ENCODE results near the gene C1QTNF6.

The C1QTNF6 gene

DNA sequence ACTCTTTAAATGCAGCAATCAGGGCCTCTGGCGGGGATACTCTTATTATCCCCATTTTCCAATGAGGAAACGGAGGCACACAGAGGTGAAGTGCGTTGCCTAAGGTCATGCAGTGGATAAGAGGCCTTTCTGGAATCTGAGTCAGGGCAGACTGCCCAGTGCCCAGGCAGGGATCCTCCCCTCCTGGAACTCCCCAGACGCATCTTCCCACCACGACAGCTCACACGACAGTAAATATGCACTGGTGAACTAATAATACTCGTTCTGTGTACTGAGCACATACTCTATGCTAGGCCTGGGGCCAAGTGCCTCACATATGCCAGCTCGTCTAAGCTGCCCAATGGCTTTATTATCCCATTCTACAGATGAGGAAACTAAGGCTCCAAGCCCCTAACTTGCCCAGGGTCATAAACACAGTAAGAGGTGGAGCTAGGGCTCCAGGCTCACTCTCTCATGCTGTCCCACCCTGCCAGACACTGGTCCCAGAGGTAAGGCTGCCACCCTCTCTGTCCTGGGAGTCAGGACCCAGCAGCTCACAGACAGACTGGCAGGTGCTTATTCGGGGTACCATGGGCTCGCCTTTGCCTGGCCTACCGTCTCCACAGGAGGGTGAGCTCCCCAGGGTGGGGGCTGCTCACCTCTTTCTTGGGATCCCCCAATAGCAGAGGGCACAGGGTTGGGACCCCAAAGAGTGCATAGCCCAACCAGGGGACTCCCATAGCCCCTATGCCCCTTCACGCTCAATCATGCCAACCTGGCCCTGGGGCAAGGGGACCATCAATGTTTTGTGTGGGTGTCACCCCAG is 40.7 kb downstream of the C1QTNF6 start:
- WGBS = 81% methylated on average over 12 of the region's 12 CpGs
- peak; percentile 10 for DNase-seq

GRCh38 chr22:37146507-37147180 is 41.4 kb downstream of the C1QTNF6 start:
- no peaks in the 10 kb centered on the region for H3K36me3 ChIP-seq (ENCODE audit: control insufficient read depth in 1 of 2, insufficient read depth in 2 of 2, low read depth in 1 of 2, low read length in 2 of 2)
- H2AFZ ChIP-seq (ENCODE audit: low read depth, low read length) = no peak overlapping the region
- H3K14ac ChIP-seq (ENCODE audit: low read length in 2 of 2) = no peak overlapping the region
- H3K18ac ChIP-seq (ENCODE audit: low read depth in 1 of 2, low read length in 2 of 2) = no peak overlapping the region
- peaks cover 3% of the 10 kb centered on the region for H3K4me1 ChIP-seq (ENCODE audit: control insufficient read depth, insufficient read depth, low read depth, low read length)
- WGBS = 84% methylated on average over 16 of the region's 16 CpGs
- H4K8ac ChIP-seq (ENCODE audit: low read length) = no peak overlapping the region
- no peak overlapping the region for H2BK120ac ChIP-seq (ENCODE audit: low read depth, low read length)
- H2AK5ac ChIP-seq (ENCODE audit: low read length, severe bottlenecking) = no peak overlapping the region
- H2BK5ac ChIP-seq (ENCODE audit: low read depth, low read length, poor library complexity, severe bottlenecking) = no peak overlapping the region
- no peak overlapping the region for H3K27ac ChIP-seq (ENCODE audit: low read length, poor library complexity, severe bottlenecking)
- peak overlapping the region; percentile 4 for H2BK15ac ChIP-seq (ENCODE audit: low read depth, poor library complexity, severe bottlenecking)
- DNase-seq = no peak
- no peak overlapping the region for H3K23ac ChIP-seq (ENCODE audit: low read length in 2 of 2)
- H2BK12ac ChIP-seq (ENCODE audit: low read length in 2 of 2) = no peak overlapping the region
- no peak overlapping the region for H3K9ac ChIP-seq (ENCODE audit: low read length)
- no peak overlapping the region for H3K4me3 ChIP-seq (ENCODE audit: insufficient read depth in 1 of 2, low read depth in 1 of 2, low read length in 2 of 2)
- H3K9me3 ChIP-seq (ENCODE audit: control insufficient read depth, low read length) = peaks cover 3% of the 10 kb centered on the region
- H3K27me3 ChIP-seq (ENCODE audit: control insufficient read depth in 1 of 2, insufficient read depth in 1 of 2, low read length in 2 of 2) = peaks cover 20 to 84% of the 10 kb centered on the region in 2 experiments
- H3K4me2 ChIP-seq (ENCODE audit: low read length, poor library complexity, severe bottlenecking) = no peak overlapping the region
- no peak overlapping the region for H3K4ac ChIP-seq (ENCODE audit: low read depth in 1 of 2, low read length in 2 of 2)
- H3K79me1 ChIP-seq (replicated peaks; ENCODE audit: low read length, poor library complexity, severe bottlenecking) = no peaks in the 10 kb centered on the region
- H4K91ac ChIP-seq (ENCODE audit: low read length) = no peak overlapping the region

More for the DNA sequence above, 40.7 kb downstream of the C1QTNF6 start:
- Histone ChIP-seq H2AK5ac (ENCODE audit: low read length, severe bottlenecking) (no peak overlapping the region), H2BK15ac (ENCODE audit: low read depth, poor library complexity, severe bottlenecking) (no peak overlapping the region), H3K4me1 (ENCODE audit: control insufficient read depth, insufficient read depth, low read depth, low read length) (peaks cover 3% of the 10 kb centered on the region), H3K4me3 (ENCODE audit: insufficient read depth in 1 of 2, low read depth in 1 of 2, low read length in 2 of 2) (no peak overlapping the region), H4K8ac (ENCODE audit: low read length) (no peak overlapping the region), H3K9me3 (ENCODE audit: control insufficient read depth, low read length) (peaks cover 6% of the 10 kb centered on the region), H3K27me3 (ENCODE audit: control insufficient read depth in 1 of 2, insufficient read depth in 1 of 2, low read length in 2 of 2) (peaks cover 20 to 84% of the 10 kb centered on the region in 2 experiments), H3K4me2 (ENCODE audit: low read length, poor library complexity, severe bottlenecking) (no peak overlapping the region), H3K36me3 (ENCODE audit: control insufficient read depth in 1 of 2, insufficient read depth in 2 of 2, low read depth in 1 of 2, low read length in 2 of 2) (no peaks in the 10 kb centered on the region), H3K9ac (ENCODE audit: low read length) (no peak overlapping the region), H3K18ac (ENCODE audit: low read depth in 1 of 2, low read length in 2 of 2) (peak overlapping the region in 1 of 2 experiments; percentile 11), H3K79me1 (replicated peaks; ENCODE audit: low read length, poor library complexity, severe bottlenecking) (no peaks in the 10 kb centered on the region), H2BK120ac (ENCODE audit: low read depth, low read length) (no peak overlapping the region), H3K27ac (ENCODE audit: low read length, poor library complexity, severe bottlenecking) (no peak overlapping the region), H2AFZ (ENCODE audit: low read depth, low read length) (no peak overlapping the region), H3K14ac (ENCODE audit: low read length in 2 of 2) (no peak overlapping the region), H4K91ac (ENCODE audit: low read length) (no peak overlapping the region), H2BK12ac (ENCODE audit: low read length in 2 of 2) (no peak overlapping the region), H3K23ac (ENCODE audit: low read length in 2 of 2) (no peak overlapping the region), H3K4ac (ENCODE audit: low read depth in 1 of 2, low read length in 2 of 2) (no peak overlapping the region), H2BK5ac (ENCODE audit: low read depth, low read length, poor library complexity, severe bottlenecking) (no peak overlapping the region)

GRCh38 chr22:37146051-37146385 is 42.0 kb downstream of the C1QTNF6 start:
- Histone ChIP-seq H3K14ac (ENCODE audit: low read length in 2 of 2) (no peak overlapping the region), H4K8ac (ENCODE audit: low read length) (no peak overlapping the region), H2AK5ac (ENCODE audit: low read length, severe bottlenecking) (no peak overlapping the region), H3K9me3 (ENCODE audit: control insufficient read depth, low read length) (no peaks in the 10 kb centered on the region), H3K4me3 (ENCODE audit: insufficient read depth in 1 of 2, low read depth in 1 of 2, low read length in 2 of 2) (no peak overlapping the region), H2BK120ac (ENCODE audit: low read depth, low read length) (no peak overlapping the region), H2AFZ (ENCODE audit: low read depth, low read length) (no peak overlapping the region), H2BK15ac (ENCODE audit: low read depth, poor library complexity, severe bottlenecking) (no peak overlapping the region), H4K91ac (ENCODE audit: low read length) (no peak overlapping the region), H3K18ac (ENCODE audit: low read depth in 1 of 2, low read length in 2 of 2) (no peak overlapping the region), H3K4me1 (ENCODE audit: control insufficient read depth, insufficient read depth, low read depth, low read length) (peaks cover 7% of the 10 kb centered on the region), H3K23ac (ENCODE audit: low read length in 2 of 2) (no peak overlapping the region), H3K27me3 (ENCODE audit: control insufficient read depth in 1 of 2, insufficient read depth in 1 of 2, low read length in 2 of 2) (peaks cover 20 to 80% of the 10 kb centered on the region in 2 experiments), H3K4ac (ENCODE audit: low read depth in 1 of 2, low read length in 2 of 2) (no peak overlapping the region), H3K36me3 (ENCODE audit: control insufficient read depth in 1 of 2, insufficient read depth in 2 of 2, low read depth in 1 of 2, low read length in 2 of 2) (no peaks in the 10 kb centered on the region), H3K27ac (ENCODE audit: low read length, poor library complexity, severe bottlenecking) (no peak overlapping the region), H2BK12ac (ENCODE audit: low read length in 2 of 2) (no peak overlapping the region), H3K9ac (ENCODE audit: low read length) (no peak overlapping the region), H3K4me2 (ENCODE audit: low read length, poor library complexity, severe bottlenecking) (no peak overlapping the region), H2BK5ac (ENCODE audit: low read depth, low read length, poor library complexity, severe bottlenecking) (no peak overlapping the region), H3K79me1 (replicated peaks; ENCODE audit: low read length, poor library complexity, severe bottlenecking) (no peaks in the 10 kb centered on the region)
- WGBS = 80% methylated on average over 6 of the region's 6 CpGs
- no peak for DNase-seq

DNA sequence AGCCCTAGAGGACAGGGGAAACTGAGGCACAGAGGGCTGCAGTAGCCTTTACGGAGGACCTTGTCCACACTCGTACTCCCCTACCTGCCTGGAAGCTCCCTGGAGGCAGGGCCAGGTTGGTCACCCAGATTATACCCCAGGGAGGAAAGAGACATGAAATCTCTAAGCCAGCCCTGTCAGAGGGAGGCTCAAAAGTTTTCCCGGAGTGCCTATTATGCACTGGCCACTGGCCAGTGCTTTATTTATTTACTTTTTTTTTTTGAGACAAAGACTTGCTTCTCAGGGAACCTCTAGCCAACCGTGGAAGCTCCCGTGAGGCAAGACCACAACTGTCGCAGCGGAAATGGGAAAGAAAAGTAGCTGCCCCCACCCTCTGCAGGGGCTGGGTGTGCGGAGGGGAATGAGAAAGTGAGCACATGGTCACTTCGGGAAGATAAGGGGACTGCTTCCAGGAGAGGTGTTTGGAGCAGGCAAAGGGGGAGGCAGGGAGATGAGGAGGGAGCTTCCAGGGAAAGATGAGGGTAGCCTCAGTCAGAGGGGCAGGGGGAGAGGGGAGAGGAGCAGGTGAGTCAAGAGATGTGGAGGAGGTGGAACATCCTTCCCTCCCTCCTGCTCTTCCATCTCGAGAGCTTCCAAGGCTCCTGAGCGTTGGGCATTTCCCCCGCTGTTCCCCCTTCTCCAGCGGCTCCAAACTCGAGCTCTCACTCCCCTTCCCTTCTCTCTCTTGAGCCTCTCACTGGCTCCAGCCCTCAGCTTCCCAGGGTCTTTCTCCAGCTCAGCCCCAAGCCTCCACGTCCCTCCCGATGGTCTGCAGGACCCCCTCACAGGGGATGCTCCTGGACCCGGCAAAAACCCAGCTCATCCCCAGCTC is 42.6 kb downstream of the C1QTNF6 start:
- Histone ChIP-seq H3K36me3 (ENCODE audit: control insufficient read depth in 1 of 2, insufficient read depth in 2 of 2, low read depth in 1 of 2, low read length in 2 of 2) (no peaks in the 10 kb centered on the region), H3K9ac (ENCODE audit: low read length) (no peak overlapping the region), H3K27me3 (ENCODE audit: control insufficient read depth in 1 of 2, insufficient read depth in 1 of 2, low read length in 2 of 2) (peaks cover 20 to 75% of the 10 kb centered on the region in 2 experiments), H2BK120ac (ENCODE audit: low read depth, low read length) (no peak overlapping the region), H2BK5ac (ENCODE audit: low read depth, low read length, poor library complexity, severe bottlenecking) (no peak overlapping the region), H4K91ac (ENCODE audit: low read length) (no peak overlapping the region), H2BK12ac (ENCODE audit: low read length in 2 of 2) (no peak overlapping the region), H3K27ac (ENCODE audit: low read length, poor library complexity, severe bottlenecking) (no peak overlapping the region), H3K4ac (ENCODE audit: low read depth in 1 of 2, low read length in 2 of 2) (no peak overlapping the region), H2AFZ (ENCODE audit: low read depth, low read length) (no peak overlapping the region), H3K23ac (ENCODE audit: low read length in 2 of 2) (no peak overlapping the region), H4K8ac (ENCODE audit: low read length) (no peak overlapping the region), H2AK5ac (ENCODE audit: low read length, severe bottlenecking) (no peak overlapping the region), H2BK15ac (ENCODE audit: low read depth, poor library complexity, severe bottlenecking) (no peak overlapping the region), H3K14ac (ENCODE audit: low read length in 2 of 2) (no peak overlapping the region), H3K18ac (ENCODE audit: low read depth in 1 of 2, low read length in 2 of 2) (no peak overlapping the region), H3K4me3 (ENCODE audit: insufficient read depth in 1 of 2, low read depth in 1 of 2, low read length in 2 of 2) (no peak overlapping the region), H3K79me1 (replicated peaks; ENCODE audit: low read length, poor library complexity, severe bottlenecking) (no peaks in the 10 kb centered on the region), H3K4me2 (ENCODE audit: low read length, poor library complexity, severe bottlenecking) (no peak overlapping the region), H3K9me3 (ENCODE audit: control insufficient read depth, low read length) (no peaks in the 10 kb centered on the region), H3K4me1 (ENCODE audit: control insufficient read depth, insufficient read depth, low read depth, low read length) (peaks cover 7% of the 10 kb centered on the region)
- peak; percentile 28 for DNase-seq
- 55% methylated on average over 17 of the region's 17 CpGs for WGBS
